HG03066 (cell line): ENCODE measurements around the gene HSD17B14.

Experiments
- ATAC-seq: cut with Tn5 transposase; IDR thresholded peaks from one replicate; pipeline ENCODE4 v1.9.1; 2021; ENCODE audit warnings: low read depth; ENCODE audit not compliant: unreplicated experiment

HSD17B14 gene

DNA sequence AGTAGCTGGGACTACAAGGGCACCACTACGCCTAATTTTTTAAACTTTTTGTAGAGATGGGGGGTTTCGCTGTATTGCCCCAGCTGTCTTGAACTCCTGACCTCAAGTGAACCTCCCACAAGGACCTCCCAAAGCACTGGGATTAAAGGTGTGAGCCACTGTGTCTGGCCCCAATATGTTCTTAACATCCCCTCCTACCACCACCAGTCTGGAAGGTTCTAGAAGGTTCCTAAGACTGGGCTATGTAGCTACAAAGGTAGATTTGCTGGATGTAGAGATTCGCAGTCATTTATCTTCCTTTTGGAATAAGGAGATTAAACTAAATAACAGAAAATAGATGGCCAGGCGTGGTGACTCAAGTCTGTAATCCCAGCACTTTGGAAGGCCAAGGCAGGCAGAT is 5.3 kb downstream of the HSD17B14 start:
- ATAC-seq = no peak

DNA sequence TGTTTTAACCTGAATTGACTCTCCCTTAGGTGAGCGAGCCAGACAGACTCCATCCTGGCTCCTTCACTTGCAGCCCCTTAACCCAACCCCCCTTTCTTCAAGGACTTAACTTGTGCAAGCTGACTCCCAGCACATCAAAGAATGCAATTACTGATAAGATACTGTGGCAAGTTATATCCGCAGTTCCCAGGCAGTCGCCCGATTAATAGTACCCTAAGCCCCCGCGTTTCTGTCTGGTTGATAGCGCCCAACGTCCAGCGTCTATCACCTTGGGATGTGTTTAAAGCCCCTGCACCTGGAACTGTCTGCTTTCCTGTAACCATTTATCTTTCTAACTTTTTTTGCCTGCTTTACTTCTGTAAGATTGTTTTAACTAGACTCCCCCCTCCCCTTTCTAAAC is 6.2 kb downstream of the HSD17B14 start:
- ATAC-seq = no peak

DNA sequence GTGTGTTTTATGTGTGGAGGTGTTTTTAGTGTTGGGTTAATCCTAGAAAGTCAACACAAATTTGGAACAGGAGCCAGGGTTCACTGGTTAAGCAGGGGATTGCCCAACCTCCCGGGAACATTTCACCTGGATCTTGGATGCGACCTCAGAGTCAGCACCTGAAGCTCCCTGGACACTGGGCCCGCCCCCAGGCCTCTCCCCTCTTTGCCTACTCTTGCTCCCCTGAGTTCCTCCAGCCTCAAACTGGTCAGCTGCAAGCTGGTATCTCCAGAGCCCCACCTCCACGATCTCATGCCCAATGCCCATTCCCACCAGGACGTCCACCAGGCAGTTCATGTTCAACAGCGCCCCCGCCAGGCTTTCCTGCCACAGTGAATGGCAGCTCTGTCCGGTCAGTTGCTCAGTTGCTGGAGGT is 9.7 kb downstream of the HSD17B14 start:
- no peak for ATAC-seq

DNA sequence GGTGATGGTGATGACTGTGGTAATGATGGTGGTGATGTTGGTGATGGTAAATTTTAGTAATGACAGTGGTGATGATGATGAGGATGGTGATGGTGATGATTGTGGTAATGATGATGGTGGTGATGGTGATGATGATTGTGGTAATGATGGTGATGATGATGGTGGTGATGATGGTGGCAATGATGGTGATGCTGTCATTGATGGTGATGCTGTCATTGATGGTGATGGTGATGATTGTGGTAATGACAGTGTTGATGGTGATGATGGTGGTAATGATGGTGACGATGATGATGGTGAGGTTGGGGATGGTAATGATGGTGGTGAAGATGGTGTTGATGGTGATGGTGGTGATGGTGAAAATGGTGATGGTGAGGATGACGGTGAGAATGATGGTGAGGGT is 13.8 kb downstream of the HSD17B14 start:
- ATAC-seq = no peak

DNA sequence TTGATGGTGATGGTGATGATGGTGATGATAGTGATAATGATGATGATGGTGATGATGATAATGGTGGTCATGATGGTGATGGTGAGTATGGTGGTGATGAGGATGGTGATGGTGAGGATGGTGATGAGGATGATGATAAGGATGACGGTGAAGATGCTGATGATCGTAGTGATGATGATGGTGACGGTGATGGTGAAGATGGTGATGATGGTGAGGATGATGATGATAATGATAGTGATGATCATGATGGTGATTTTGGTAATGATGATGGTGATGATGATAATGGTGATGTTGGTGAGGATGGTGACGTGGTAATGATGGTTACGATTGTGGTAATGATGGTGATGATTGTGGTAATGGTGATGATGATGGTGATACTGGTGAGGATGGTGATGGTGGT is 14.7 kb downstream of the HSD17B14 start:
- ATAC-seq = no peak

DNA sequence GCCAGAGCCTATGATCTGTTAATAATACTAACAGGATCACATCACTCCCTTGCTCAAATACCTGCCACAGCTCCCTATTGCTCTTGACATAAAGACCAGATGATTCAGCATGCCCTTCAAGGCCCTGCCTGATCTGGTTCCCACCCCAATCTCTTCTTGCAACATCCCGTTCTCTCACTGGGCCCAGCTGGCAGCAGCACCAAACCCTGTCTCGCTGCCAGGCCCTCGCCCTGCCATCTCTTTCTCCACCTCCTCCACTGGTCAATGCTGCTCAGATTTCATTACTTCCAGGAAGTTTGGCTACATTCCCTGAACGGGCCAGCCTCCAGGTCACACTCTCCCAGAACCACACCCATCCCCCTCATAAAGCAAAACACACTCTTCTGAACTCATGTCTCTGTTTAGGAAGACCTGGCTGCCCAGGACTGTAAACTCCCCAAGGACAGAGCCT is 16.9 kb downstream of the HSD17B14 start:
- no peak for ATAC-seq

DNA sequence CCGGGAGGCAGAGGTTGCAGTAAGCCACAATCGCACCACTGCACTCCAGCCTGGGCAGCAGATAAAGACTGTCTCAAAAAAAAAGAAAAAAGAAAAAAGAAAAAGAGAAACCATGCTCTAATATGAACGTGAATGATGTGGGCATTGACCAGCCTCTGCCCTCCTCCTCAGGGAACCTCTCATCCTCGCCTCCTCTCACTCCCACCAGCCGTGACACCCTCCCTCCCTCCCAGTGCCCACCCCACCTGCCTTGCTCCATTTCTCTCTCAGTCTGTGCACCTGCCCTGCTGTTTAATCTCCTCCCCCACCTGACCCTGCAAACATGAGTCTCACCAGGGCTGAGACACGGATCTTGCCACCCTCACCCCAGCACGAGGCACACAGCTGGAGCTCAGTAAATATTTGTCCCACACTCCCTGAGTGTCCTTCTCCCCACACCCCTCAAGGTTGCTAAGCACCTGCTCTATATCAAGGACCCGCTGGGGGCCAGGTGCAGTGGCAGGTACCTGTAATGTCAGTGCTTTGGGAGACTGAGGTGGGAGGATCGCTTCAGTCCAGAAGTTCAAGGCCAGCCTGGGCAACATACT is 18.0 kb downstream of the HSD17B14 start:
- no peak for ATAC-seq

DNA sequence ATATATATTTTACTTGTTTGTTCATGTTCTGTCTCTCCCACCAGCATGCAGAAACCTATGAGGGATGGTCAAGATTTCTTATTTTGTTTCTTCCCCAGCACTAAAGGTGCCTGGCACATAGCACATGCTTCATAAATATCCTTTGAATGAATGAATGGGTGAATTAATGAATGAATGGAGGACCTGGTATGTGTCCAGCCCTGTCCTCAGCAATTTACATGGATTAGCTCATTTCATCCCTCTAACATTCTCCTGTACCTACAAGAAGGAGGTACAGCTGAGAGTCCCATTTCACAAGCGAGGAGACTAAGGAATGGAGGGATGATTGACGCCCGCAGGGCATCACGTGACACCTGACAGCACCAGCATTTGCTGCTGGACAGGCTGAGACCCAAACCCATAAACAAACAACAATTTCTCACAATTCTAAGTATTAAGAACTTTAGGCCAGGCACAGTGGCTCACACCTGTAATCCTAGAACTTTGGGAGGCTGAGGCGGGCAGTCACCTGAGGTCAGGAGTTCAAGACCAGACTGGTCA is 18.6 kb downstream of the HSD17B14 start:
- no peak for ATAC-seq

DNA sequence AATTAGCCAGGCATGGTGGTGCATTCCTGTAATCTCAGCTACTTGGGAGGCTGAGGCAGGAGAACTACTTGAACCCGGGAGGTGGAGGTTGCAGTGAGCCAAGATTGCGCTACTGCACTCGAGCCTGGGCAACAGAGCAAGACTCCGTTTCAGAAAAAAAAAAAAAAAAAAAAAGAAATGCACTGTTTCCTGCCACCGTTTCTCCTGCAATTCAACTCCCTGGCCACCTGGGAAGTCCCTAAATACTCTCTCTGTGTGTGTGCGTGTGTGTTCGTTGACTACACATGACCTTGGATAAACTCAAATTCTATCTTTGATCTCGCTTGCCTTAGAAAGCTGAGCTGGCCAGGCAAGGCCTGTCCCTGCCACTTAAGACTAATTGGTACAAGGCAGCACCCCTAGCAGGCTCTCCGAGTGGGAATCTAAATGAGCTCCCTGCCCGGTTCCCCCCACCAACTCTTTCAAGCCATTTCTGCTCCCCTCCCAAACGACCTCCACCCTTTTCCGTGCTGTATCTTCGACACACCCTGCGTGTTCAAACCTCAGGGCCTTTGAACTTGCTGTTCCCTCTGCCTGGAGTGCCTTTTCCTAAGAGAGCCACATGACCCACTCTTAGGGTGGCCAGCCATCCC is 20.3 kb downstream of the HSD17B14 start:
- no peak for ATAC-seq

DNA sequence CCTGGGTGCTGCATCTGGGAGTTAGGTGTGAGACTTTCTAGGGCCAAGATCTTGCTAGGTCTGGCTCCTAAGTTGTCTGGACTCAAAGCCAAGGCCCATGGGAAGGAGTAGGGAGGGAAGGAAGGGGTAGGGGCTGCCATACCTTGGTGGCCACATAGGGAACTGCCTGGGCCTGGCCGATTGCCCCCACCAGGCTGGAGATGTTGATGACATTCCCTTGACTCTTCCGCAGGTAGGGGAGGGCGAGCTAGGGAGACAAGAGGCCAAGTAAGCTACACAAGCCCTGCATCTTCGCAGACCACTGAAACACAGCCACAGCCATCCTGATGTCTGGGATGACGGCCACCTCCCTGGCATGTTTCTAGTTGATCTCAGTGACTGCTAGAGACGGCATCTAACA is 21.4 kb downstream of the HSD17B14 start:
- ATAC-seq = no peak

DNA sequence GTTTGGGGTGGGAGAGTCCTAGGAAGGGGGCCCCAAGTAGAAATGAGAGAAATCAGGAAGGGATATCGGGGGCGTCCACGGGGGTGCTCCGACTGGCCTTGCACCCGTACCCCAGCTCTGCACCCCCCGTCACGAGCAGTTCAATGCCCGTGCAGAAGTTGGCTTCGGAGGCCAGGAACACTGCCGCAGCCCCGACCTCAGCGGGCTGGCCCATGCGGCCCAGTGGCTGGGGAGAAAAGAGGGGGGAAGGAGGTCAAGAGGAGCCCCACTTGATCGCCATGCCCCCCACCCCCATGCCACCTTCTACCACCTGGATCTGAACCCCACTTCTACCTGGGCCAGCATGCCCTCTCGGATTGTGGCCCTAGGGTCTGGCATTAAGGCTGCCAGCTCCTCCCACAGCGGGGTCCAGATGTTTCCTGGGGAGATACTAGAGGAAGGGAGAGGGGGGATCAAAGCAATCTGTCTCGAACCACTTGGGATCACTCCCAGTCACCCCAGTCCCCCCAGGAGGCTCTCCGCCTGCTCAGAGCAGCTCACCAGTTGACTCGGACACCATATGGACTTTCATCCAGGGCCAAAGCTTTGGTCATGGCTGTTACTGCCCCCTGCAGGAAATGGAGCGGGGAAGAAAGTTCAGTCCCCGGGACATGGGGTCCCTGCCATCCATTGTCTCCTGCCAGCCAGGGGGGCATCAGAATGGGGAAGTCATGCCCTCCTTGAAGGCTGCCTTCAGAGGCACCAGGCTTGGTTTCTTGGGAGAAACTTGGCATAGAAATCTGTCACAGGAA is 23.0 kb downstream of the HSD17B14 start:
- no peak for ATAC-seq

DNA sequence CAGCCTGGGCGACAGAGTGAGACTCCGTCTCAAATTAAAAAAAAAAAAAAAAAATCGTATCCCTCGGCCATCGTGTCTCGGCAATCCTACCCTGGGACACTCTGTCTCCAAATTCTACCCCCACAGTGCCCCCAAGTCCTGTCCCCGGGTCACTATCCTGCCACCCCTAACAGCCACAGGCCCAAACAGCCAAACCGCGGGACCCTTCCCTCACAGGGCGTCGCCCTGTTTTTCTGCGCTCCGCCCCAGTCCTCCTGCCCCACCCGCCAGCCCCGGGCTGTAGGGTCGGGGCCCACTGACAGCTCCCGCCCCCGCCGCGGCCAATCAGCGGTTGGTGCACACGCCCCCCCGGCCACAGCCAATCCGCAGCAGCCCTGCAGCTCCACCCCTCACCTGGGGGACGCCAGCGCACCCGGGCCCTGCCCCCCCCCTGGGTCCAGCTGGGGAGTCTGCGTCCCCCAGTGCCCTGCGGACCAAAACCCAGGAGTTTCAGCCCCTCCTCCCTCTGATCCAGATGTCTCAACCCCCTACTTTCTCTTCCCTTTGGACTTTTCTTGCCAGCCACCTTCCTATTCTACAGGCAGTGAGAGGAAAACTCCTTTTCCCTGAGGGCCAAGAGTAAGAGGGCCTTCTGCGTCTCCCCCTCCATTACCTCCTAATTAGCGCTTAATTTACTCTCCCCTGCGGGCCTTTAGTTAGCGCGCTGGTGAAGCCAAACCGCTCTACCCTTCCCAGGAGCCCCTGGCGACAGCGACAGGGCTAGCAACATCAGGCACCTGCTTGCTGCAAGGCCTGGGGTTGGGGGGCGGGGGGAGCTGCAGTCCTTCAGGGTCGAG is 24.0 kb downstream of the HSD17B14 start:
- no peak for ATAC-seq

DNA sequence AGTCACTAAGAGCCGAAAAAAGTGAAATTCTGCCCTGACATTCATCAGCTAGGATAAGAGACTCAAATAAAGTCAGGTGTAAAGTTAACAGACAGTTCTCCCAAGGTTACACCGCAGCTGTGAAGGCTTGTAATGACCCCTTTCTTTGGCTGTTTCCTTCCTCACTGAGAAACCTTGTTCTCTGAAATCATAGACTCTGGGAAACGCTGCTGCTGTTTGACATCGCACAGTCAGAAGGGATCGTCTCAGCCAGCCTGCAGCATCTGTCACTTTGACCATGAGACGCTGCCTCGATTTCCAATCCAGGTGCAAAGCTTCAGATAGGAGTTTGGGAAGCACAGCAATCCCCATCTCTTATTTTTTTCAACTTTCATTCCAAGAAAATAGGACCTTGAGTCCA is 26.1 kb downstream of the HSD17B14 start:
- no peak for ATAC-seq

DNA sequence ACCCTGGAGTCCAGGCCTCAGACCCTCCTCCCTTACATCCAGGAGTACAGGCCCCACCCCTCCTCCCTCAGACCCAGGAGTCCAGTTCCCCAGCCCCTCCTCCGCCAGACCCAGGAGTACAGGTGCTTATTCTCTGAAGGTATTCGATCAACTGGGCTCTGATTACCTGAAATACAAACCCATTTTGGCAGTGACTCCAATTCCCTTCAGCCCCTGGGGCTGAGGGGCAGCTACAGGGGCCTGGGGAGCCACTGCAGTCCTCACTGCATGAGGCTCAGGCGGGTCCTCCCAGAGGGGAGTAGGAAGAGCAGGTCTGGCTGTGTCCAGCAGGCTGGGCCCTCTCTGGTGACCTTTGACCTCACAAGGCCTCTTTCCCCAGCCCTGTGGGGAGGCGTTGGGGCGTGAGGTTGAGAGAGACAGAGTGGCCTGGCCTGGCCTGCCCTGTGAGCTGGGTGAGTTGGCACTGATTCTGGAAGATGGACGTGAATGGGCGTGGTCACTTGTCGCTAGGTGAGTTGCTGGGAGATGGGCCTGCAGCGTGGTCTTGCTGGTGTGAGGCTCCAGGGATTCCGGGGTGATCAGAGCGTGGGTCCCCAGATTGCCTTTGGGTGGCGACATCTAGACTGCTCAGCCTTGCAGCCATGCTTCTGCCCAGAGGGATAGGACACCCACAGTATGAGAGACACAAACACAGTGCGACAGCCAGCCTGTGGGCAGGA is 28.5 kb downstream of the HSD17B14 start:
- no peak for ATAC-seq

DNA sequence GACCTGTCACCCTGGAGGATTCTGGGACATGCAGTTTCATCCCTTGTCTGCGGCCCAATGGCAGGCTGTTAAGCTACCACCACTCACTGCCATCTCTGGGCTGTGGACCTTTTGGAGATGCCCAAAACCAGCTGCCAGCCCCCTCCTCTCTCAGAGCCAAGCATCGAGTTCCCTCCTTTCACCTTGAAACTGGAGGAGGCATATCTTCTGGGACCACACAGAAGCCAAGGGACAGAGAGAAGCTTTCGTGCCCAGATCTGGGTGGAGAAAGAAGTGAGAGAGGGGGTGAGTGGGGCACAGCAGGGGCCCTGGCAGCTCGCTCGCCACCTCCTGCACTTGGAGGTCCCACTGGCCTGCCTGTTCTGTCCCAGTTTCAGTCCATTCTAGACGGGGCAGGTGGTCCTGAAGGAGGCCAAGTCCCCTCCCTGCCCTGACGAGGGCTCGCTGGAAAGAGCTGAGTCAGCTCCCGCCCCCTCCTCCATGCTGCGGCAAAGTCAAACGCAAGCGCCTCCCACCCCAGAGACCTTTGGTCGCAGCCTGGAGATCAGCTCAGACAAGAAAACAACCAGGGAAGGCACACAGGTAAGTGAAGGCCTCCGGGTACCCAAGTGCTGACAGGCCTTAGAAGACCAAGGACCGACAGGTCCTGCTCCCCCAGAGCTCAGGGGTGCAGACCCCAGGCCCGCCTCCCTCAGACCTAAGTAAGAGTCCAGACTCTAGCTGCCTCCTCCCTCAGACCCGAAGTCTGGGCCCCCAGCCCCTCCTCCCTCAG is 29.3 kb downstream of the HSD17B14 start:
- ATAC-seq = no peak

DNA sequence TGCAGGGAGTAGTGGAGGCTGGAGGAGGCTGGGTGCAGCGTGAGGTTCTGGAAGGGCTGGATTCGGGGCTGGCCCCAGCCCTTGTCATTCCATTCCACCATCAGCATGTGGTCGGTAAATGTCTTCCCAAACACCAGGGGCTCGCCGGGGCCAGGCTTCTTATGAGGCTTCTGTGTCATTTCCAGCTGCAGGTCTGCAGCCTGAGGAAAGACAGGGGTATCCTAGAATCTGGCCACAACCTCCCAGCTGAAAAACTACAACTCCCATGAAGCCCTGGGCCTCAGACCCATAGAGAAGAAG is 29.8 kb downstream of the HSD17B14 start:
- no peak for ATAC-seq

DNA sequence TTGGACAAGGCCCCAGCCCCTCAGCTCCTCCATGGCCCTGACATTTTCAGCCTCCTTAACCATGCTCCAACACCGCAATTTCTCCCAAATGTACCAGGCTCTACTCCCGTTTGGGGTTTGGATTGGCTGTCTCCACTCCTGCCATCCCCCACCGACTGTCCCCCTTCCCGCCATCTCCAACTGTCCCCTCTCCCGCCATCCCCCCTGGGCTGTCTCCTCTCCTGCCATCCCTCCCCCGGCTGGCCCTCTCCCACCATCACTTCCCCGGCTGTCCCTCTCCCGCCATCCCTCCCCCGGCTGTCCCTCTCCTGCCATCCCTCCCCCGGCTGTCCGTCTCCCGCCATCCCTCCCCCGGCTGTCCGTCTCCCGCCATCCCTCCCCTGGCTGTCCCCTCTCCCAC is 30.8 kb downstream of the HSD17B14 start:
- ATAC-seq = no peak

DNA sequence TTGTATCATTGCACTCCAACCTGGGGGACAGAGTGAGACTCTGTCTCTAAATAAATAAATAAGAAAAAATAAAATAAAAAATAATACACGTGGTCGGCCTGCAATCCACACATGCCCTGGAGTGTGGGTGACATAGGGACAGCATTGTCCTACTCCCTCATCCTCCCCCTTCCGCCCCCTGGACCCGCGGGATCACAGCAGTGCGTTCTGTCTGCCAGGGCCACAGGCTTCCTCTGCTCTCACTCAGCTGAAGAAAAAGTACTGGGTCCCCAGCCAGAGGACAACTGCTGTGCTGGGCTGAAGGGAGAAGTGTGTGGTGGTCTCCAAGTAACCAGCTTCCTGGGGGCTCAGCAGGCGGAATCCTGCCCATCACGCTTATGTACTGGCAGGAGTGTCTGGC is 31.8 kb downstream of the HSD17B14 start:
- no peak for ATAC-seq

DNA sequence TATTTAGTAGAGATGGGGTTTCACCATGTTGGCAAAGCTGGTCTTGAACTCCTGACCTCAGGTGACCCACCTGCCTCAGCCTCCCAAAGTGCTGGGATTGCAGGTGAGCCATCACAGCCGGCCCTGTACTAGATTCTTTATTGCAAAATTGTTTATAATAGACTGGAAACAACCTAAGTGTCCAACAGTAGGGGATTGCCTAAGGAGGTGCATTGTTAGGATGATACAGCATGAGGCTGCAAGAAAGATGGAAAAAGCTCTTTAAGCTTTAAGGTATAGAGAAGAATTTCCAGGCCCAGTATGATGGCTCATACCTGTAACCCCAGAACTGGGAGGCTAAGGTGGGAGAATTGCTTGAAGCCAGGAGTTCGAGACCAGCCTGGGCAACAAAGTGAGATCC is 33.7 kb downstream of the HSD17B14 start:
- ATAC-seq = no peak
